ENCODE data around the gene COTL1.

GRCh38 chr16:84618581-84619460 is 943 bp upstream of the COTL1 start:
- TF ChIP-seq CTCF (IDR thresholded peaks at IDR 0.05) (no peak), POLR2AphosphoS5 (IDR thresholded peaks at IDR 0.05) (peak in 1 of 2 donors; percentile 51), POLR2A (IDR thresholded peaks at IDR 0.05; ENCODE audit: low read depth) (no peak)
